Spleen (tissue), 11 donors: ENCODE results near the gene NTRK1. TPM values are rescaled to one million over a fixed set of nuclear protein-coding genes. Genes with fewer than 3 reads are reported as not detected.

ENCODE experiments used
- DNase-seq: peaks from one replicate; pipeline ENCODE4 v3.0.0-alpha.2; 2020
- H3K27ac ChIP-seq, 8 donors: fragments of 200-600 bp; sonication (generic) in 7 of 8; 1 replicate in 4 of 8; 2 replicates in 4 of 8; pipeline versions ENCODE4 v1.5.0 to v1.8.0; 2016 to 2021; ENCODE audit warnings: inconsistent platforms in 4 of 8, mild to moderate bottlenecking in 4 of 8, moderate library complexity in 1 of 8
- H3K27me3 ChIP-seq, 7 donors: fragments of 200-600 bp; sonication (generic) in 6 of 7; replicated peaks in 1 of 7; 1 replicate in 4 of 7; 2 replicates in 3 of 7; pipeline versions ENCODE4 v1.5.0 to v1.8.0; 2016 to 2021; ENCODE audit warnings: inconsistent platforms in 3 of 7, mild to moderate bottlenecking in 1 of 7
- H3K36me3 ChIP-seq, 6 donors: fragments of 200-600 bp; sonication (generic) in 5 of 6; 1 replicate in 4 of 6; 2 replicates in 2 of 6; pipeline versions ENCODE4 v1.5.0 to v1.8.0; 2016 to 2021; ENCODE audit warnings: inconsistent platforms in 2 of 6
- H3K4me1 ChIP-seq, 6 donors: fragments of 200-600 bp; sonication (generic) in 5 of 6; 1 replicate in 3 of 6; 2 replicates in 3 of 6; pipeline versions ENCODE4 v1.5.0 to v1.8.0; 2016 to 2021; ENCODE audit warnings: inconsistent platforms in 3 of 6
- H3K4me3 ChIP-seq, 8 donors: fragments of 200-600 bp; sonication (generic) in 7 of 8; 1 replicate in 4 of 8; 2 replicates in 4 of 8; pipeline versions ENCODE4 v1.5.0 to v1.8.0; 2016 to 2021; ENCODE audit warnings: inconsistent platforms in 4 of 8, mild to moderate bottlenecking in 4 of 8, moderate library complexity in 2 of 8
- H3K9me3 ChIP-seq, 8 donors: fragments of 200-600 bp; sonication (generic) in 7 of 8; 1 replicate in 4 of 8; 2 replicates in 4 of 8; pipeline versions ENCODE4 v1.5.0 to v1.8.0; 2016 to 2021; ENCODE audit warnings: inconsistent platforms in 4 of 8
- POLR2A ChIP-seq, 3 donors: fragments of 450-650 bp; IDR thresholded peaks; one replicate each; pipeline ENCODE4 v1.5.1; 2017; ENCODE audit warnings: antibody characterized with exemption in 3 of 3, mild to moderate bottlenecking in 1 of 3
- POLR2AphosphoS5 ChIP-seq, 3 donors: sonication (generic); formaldehyde crosslinking; IDR thresholded peaks; one replicate each; pipeline ENCODE4 v1.5.1; 2017; ENCODE audit warnings: antibody characterized with exemption in 3 of 3
- WGBS, 5 donors: extraction: QIAGEN DNeasy Blood & Tissue Kit in 3 of 5; methylation state at CpG; one replicate each; pipeline versions ENCODE4 v1.1.5 to v1.1.7; 2013 to 2018; 5-methylcytosine and 5-hydroxymethylcytosine counted together
- intact Hi-C: fragments of 100-400 bp; cut with DNase I; formaldehyde crosslinking; loops from one replicate; pipeline ENCODE4 v1.15.0; 2023; ENCODE audit warnings: low total_unique reads
- polyA plus RNA-seq, 3 donors: library from polyadenylated mRNA; stranded (reverse); fragments of 200-250 nt; gene quantifications; one replicate each; pipeline ENCODE4 v1.2.1, GENCODE V29; 2013
- total RNA-seq, 7 donors: library from RNA; depleted of rRNA in 3 of 7; stranded (reverse); fragments of >200 nt in 3 of 7; fragmentation: NEBNext Ultra II Directional in 4 of 7; extraction: Animal tissue kit (Norgen Biotek cat#: 25700) in 4 of 7; gene quantifications; one replicate each; pipeline versions ENCODE4 v1.1.0 to v1.2.1, GENCODE V29; 2016 to 2021
- TF ChIP-seq, protein P1 (sequence below), 11 experiments: fragments of 200-600 bp in 7 of 11; fragments of 450-650 bp in 4 of 11; sonication (generic) in 4 of 11; IDR thresholded peaks in 8 of 11; conservative IDR thresholded peaks in 3 of 11; 1 replicate in 7 of 11; 2 replicates in 4 of 11; pipeline versions ENCODE4 v1.4.0 to v1.8.0; 2016 to 2021; ENCODE audit warnings: antibody characterized with exemption in 11 of 11, inconsistent platforms in 4 of 11, mild to moderate bottlenecking in 1 of 11
- donor health status: healthy with polysubstance abuse.
- donor health status: DM: no; HTN: no; CAD: no; lungs with moderate emphysema.
- donor health status: DM: no; HTN: no; CAD: no.
- donor health status: Bipolar disorder and iron deficiency.
- donor health status: healthy.
- donor health status: DM: no; HTN: no; CAD: no.
- donor health status: DM: yes; HTN: yes; CAD: no.

NTRK1 gene
- total and polyA plus RNA-seq, 10 donors = 0.09 to 1.4 (median 0.24) TPM; not detected in 4

GRCh38 chr1:156894001-156894400 is 33.3 kb downstream of the NTRK1 start:
- Histone ChIP-seq H3K27me3 (peaks cover 0 to 76% (median 14%) of the 10 kb centered on the region in 7 donors), H3K27ac (peak overlapping the region; percentile 58 to 90 (median 83)), H3K4me1 (peaks cover 13 to 84% (median 55%) of the 10 kb centered on the region in 6 donors), H3K4me3 (peak overlapping the region; percentile 24 to 73 (median 40)), H3K9me3 (no peaks in the 10 kb centered on the region), H3K36me3 (no peaks in the 10 kb centered on the region)
- 17 to 29% (median 23%) methylated on average over 5 of the region's 5 CpGs for WGBS, 5 donors
- intact Hi-C loops = no loop called here
- DNase-seq = peak; percentile 48
- TF ChIP-seq POLR2AphosphoS5 (IDR thresholded peaks at IDR 0.05) (no peak), POLR2A (IDR thresholded peaks at IDR 0.05) (no peak)
- TF ChIP-seq, protein P1, sequence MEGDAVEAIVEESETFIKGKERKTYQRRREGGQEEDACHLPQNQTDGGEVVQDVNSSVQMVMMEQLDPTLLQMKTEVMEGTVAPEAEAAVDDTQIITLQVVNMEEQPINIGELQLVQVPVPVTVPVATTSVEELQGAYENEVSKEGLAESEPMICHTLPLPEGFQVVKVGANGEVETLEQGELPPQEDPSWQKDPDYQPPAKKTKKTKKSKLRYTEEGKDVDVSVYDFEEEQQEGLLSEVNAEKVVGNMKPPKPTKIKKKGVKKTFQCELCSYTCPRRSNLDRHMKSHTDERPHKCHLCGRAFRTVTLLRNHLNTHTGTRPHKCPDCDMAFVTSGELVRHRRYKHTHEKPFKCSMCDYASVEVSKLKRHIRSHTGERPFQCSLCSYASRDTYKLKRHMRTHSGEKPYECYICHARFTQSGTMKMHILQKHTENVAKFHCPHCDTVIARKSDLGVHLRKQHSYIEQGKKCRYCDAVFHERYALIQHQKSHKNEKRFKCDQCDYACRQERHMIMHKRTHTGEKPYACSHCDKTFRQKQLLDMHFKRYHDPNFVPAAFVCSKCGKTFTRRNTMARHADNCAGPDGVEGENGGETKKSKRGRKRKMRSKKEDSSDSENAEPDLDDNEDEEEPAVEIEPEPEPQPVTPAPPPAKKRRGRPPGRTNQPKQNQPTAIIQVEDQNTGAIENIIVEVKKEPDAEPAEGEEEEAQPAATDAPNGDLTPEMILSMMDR (IDR thresholded peaks at IDR 0.05 in 8 of 11, conservative IDR thresholded peaks at IDR 0.05 in 3 of 11) = no peak

- intact Hi-C loops = no loop called here
- peak overlapping the region in 7 of 8 donors; percentile 37 to 73 (median 41) for H3K4me3 ChIP-seq
These were observed 34.2 kb downstream of the NTRK1 start for GRCh38 chr1:156894711-156895454.

GRCh38 chr1:156895455-156895812 is 34.8 kb downstream of the NTRK1 start:
- Histone ChIP-seq H3K9me3 (no peaks in the 10 kb centered on the region), H3K4me3 (peak overlapping the region in 2 of 8 donors; percentile 57 to 73), H3K4me1 (peaks cover 13 to 91% (median 64%) of the 10 kb centered on the region in 6 donors), H3K27ac (peak overlapping the region in 7 of 8 donors; percentile 73 to 90 (median 84)), H3K36me3 (no peaks in the 10 kb centered on the region), H3K27me3 (peaks cover 0 to 78% (median 14%) of the 10 kb centered on the region in 7 donors)
- WGBS, 5 donors = 71 to 89% (median 74%) methylated on average over 4 of the region's 4 CpGs
- no peak for TF ChIP-seq POLR2A (IDR thresholded peaks at IDR 0.05)
- TF ChIP-seq POLR2AphosphoS5 (IDR thresholded peaks at IDR 0.05) = no peak
- TF ChIP-seq, protein P1 (IDR thresholded peaks at IDR 0.05 in 8 of 11, conservative IDR thresholded peaks at IDR 0.05 in 3 of 11) = no peak
- no peak for DNase-seq
- intact Hi-C loops = no loop called here

More at GRCh38 chr1:156894711-156895454, 34.2 kb downstream of the NTRK1 start:
- peak; percentile 30 to 74 (median 64) for TF ChIP-seq POLR2AphosphoS5 (IDR thresholded peaks at IDR 0.05)
- TF ChIP-seq, protein P1 (IDR thresholded peaks at IDR 0.05 in 8 of 11, conservative IDR thresholded peaks at IDR 0.05 in 3 of 11) = no peak
- peaks cover 0 to 79% (median 14%) of the 10 kb centered on the region in 7 donors for H3K27me3 ChIP-seq
- DNase-seq = no peak
- H3K27ac ChIP-seq = peak overlapping the region; percentile 31 to 90 (median 83)
- WGBS, 5 donors = 30 to 53% (median 44%) methylated on average over 7 to 12 of the region's 12 CpGs
- H3K9me3 ChIP-seq = no peaks in the 10 kb centered on the region
- peaks cover 13 to 91% (median 62%) of the 10 kb centered on the region in 6 donors for H3K4me1 ChIP-seq
- H3K36me3 ChIP-seq = no peaks in the 10 kb centered on the region

- Histone ChIP-seq H3K9me3 (no peaks in the 10 kb centered on the region), H3K4me1 (peaks cover 13 to 94% (median 67%) of the 10 kb centered on the region in 6 donors), H3K27me3 (peaks cover 0 to 77% (median 14%) of the 10 kb centered on the region in 7 donors), H3K4me3 (peak overlapping the region in 1 of 8 donors; percentile 73), H3K36me3 (no peaks in the 10 kb centered on the region), H3K27ac (peak overlapping the region in 5 of 8 donors; percentile 81 to 90 (median 86))
- TF ChIP-seq POLR2AphosphoS5 (IDR thresholded peaks at IDR 0.05) (no peak), POLR2A (IDR thresholded peaks at IDR 0.05) (no peak)
- TF ChIP-seq, protein P1 (IDR thresholded peaks at IDR 0.05 in 8 of 11, conservative IDR thresholded peaks at IDR 0.05 in 3 of 11) = no peak
- 88 to 93% (median 92%) methylated on average over 6 of the region's 6 CpGs for WGBS, 5 donors
- no peak for DNase-seq
- intact Hi-C loops = no loop called here
These were observed 35.3 kb downstream of the NTRK1 start for GRCh38 chr1:156895927-156896326.
